Measurements from ENCODE around the gene BUB1B.

DNA sequence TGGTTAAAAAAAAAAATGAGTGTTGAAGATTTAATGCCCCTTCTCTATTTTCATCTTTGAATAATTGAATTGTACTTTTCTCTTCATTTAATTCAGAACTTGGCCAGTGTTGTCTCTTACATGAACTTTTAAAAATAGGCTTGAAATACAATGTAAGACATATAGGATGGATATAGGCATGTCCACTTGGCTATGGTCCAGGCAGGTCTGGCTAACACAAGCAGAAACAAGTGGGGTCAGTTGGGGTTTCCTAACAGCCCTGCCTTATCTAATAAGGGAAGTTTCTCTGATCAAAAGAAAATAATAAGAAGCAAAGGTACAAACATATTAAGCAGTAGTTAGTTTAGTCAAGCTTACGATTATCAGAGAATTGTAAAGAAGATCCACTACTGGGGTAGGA is 58.9 kb downstream of the BUB1B start:
- TF ChIP-seq CTCF (IDR thresholded peaks at IDR 0.05; ENCODE audit: poor library complexity, severe bottlenecking) = no peak
- TF ChIP-seq EP300 (conservative IDR thresholded peaks at IDR 0.05; ENCODE audit: poor library complexity, severe bottlenecking) = no peak
- TF ChIP-seq, protein P1, sequence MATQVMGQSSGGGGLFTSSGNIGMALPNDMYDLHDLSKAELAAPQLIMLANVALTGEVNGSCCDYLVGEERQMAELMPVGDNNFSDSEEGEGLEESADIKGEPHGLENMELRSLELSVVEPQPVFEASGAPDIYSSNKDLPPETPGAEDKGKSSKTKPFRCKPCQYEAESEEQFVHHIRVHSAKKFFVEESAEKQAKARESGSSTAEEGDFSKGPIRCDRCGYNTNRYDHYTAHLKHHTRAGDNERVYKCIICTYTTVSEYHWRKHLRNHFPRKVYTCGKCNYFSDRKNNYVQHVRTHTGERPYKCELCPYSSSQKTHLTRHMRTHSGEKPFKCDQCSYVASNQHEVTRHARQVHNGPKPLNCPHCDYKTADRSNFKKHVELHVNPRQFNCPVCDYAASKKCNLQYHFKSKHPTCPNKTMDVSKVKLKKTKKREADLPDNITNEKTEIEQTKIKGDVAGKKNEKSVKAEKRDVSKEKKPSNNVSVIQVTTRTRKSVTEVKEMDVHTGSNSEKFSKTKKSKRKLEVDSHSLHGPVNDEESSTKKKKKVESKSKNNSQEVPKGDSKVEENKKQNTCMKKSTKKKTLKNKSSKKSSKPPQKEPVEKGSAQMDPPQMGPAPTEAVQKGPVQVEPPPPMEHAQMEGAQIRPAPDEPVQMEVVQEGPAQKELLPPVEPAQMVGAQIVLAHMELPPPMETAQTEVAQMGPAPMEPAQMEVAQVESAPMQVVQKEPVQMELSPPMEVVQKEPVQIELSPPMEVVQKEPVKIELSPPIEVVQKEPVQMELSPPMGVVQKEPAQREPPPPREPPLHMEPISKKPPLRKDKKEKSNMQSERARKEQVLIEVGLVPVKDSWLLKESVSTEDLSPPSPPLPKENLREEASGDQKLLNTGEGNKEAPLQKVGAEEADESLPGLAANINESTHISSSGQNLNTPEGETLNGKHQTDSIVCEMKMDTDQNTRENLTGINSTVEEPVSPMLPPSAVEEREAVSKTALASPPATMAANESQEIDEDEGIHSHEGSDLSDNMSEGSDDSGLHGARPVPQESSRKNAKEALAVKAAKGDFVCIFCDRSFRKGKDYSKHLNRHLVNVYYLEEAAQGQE (IDR thresholded peaks at IDR 0.05; ENCODE audit: borderline replicate concordance) = no peak
- TF ChIP-seq POLR2AphosphoS5 (IDR thresholded peaks at IDR 0.05) = no peak
